Esophagus muscularis mucosa (tissue), 3 donors: ENCODE measurements around the gene SUGT1.

Experiments used
- CTCF ChIP-seq, 3 experiments: fragments of 200-600 bp in 2 of 3; fragments of 450-650 bp in 1 of 3; sonication (generic) in 2 of 3; IDR thresholded peaks; one replicate each; pipeline ENCODE4 v1.5.1; 2017 to 2019; ENCODE audit warnings: antibody characterized with exemption in 3 of 3, mild to moderate bottlenecking in 2 of 3, moderate library complexity in 1 of 3
- POLR2A ChIP-seq: fragments of 450-650 bp; IDR thresholded peaks from one replicate; pipeline ENCODE4 v1.6.1; 2017; ENCODE audit warnings: antibody characterized with exemption, moderate library complexity, mild to moderate bottlenecking, low read depth
- POLR2AphosphoS5 ChIP-seq, 2 donors: sonication (generic); formaldehyde crosslinking; IDR thresholded peaks; one replicate each; pipeline ENCODE4 v1.6.1; 2017; ENCODE audit warnings: antibody characterized with exemption in 2 of 2

GRCh38 chr13:52734075-52734623 lies 81.5 kb downstream of the SUGT1 start:
- TF ChIP-seq POLR2A (no peak), CTCF (IDR thresholded peaks at IDR 0.05) (no peak), POLR2AphosphoS5 (IDR thresholded peaks at IDR 0.05) (no peak)
